Mucosa of rectum (tissue), 2 donors: ENCODE results near the gene KRTAP10-1.

Experiments used
- H3K27ac ChIP-seq, 2 donors: one replicate each; pipeline ENCODE4 v1.7.0; 2013; ENCODE audit warnings: inconsistent platforms in 2 of 2, low read depth in 2 of 2, low read length in 2 of 2
- H3K27me3 ChIP-seq, 2 donors: one replicate each; pipeline ENCODE4 v1.7.0; 2013; ENCODE audit warnings: low read length in 2 of 2; ENCODE audit not compliant: control insufficient read depth in 2 of 2, insufficient read depth in 2 of 2
- H3K36me3 ChIP-seq, 2 donors: one replicate each; pipeline ENCODE4 v1.7.0; 2013; ENCODE audit warnings: low read length in 2 of 2; ENCODE audit not compliant: control insufficient read depth in 2 of 2, insufficient read depth in 2 of 2
- H3K4me1 ChIP-seq, 2 donors: one replicate each; pipeline ENCODE4 v1.7.0; 2013; ENCODE audit warnings: low read length in 2 of 2, mild to moderate bottlenecking in 1 of 2; ENCODE audit not compliant: control insufficient read depth in 2 of 2, insufficient read depth in 2 of 2
- H3K4me3 ChIP-seq, 2 donors: one replicate each; pipeline ENCODE4 v1.7.0; 2013; ENCODE audit warnings: low read length in 2 of 2
- H3K9ac ChIP-seq, 2 donors: one replicate each; pipeline ENCODE4 v1.7.0; 2013; ENCODE audit warnings: low read length in 2 of 2, low read depth in 1 of 2, mild to moderate bottlenecking in 1 of 2
- H3K9me3 ChIP-seq, 2 donors: one replicate each; pipeline ENCODE4 v1.7.0; 2013; ENCODE audit warnings: low read length in 2 of 2; ENCODE audit not compliant: control insufficient read depth in 2 of 2
- donor health status: healthy.
- donor health status: Normal muscosa, but diverticular disease.

The KRTAP10-1 gene

GRCh38 chr21:44521301-44521927 is 18.6 kb downstream of the KRTAP10-1 start:
- H3K4me1 ChIP-seq, result no peaks in the 10 kb centered on the region
- H3K36me3 ChIP-seq, result no peaks in the 10 kb centered on the region
- H3K27ac ChIP-seq, result no peak overlapping the region
- no peaks in the 10 kb centered on the region for H3K27me3 ChIP-seq
- no peak overlapping the region for H3K4me3 ChIP-seq
- H3K9me3 ChIP-seq, result no peaks in the 10 kb centered on the region
- H3K9ac ChIP-seq, result no peak overlapping the region

GRCh38 chr21:44520326-44521300 is 19.4 kb downstream of the KRTAP10-1 start:
- no peak overlapping the region for H3K9ac ChIP-seq

GRCh38 chr21:44519346-44520325 is 20.4 kb downstream of the KRTAP10-1 start:
- Histone ChIP-seq H3K4me3 (no peak overlapping the region), H3K4me1 (no peaks in the 10 kb centered on the region), H3K36me3 (no peaks in the 10 kb centered on the region), H3K9ac (no peak overlapping the region), H3K27ac (no peak overlapping the region), H3K9me3 (no peaks in the 10 kb centered on the region), H3K27me3 (no peaks in the 10 kb centered on the region)

More at GRCh38 chr21:44520326-44521300, 19.4 kb downstream of the KRTAP10-1 start:
- Histone ChIP-seq H3K27me3 (no peaks in the 10 kb centered on the region), H3K4me1 (no peaks in the 10 kb centered on the region), H3K4me3 (no peak overlapping the region), H3K9me3 (no peaks in the 10 kb centered on the region), H3K36me3 (no peaks in the 10 kb centered on the region), H3K27ac (no peak overlapping the region)

GRCh38 chr21:44518686-44519085 is 21.3 kb downstream of the KRTAP10-1 start:
- Histone ChIP-seq H3K36me3 (no peaks in the 10 kb centered on the region), H3K27me3 (no peaks in the 10 kb centered on the region), H3K9ac (no peak overlapping the region), H3K9me3 (no peaks in the 10 kb centered on the region), H3K4me1 (no peaks in the 10 kb centered on the region), H3K4me3 (no peak overlapping the region), H3K27ac (no peak overlapping the region)

- Histone ChIP-seq H3K9ac (no peak overlapping the region), H3K27me3 (no peaks in the 10 kb centered on the region), H3K4me1 (no peaks in the 10 kb centered on the region), H3K4me3 (no peak overlapping the region), H3K36me3 (no peaks in the 10 kb centered on the region), H3K9me3 (no peaks in the 10 kb centered on the region), H3K27ac (no peak overlapping the region)
Observed at GRCh38 chr21:44517175-44517899, 22.7 kb downstream of the KRTAP10-1 start.

- Histone ChIP-seq H3K9me3 (no peaks in the 10 kb centered on the region), H3K27ac (no peak overlapping the region), H3K9ac (no peak overlapping the region), H3K36me3 (no peaks in the 10 kb centered on the region), H3K27me3 (no peaks in the 10 kb centered on the region), H3K4me1 (no peaks in the 10 kb centered on the region), H3K4me3 (no peak overlapping the region)
Observed at GRCh38 chr21:44516828-44517174, 23.2 kb downstream of the KRTAP10-1 start.

GRCh38 chr21:44516342-44516741 is 23.7 kb downstream of the KRTAP10-1 start:
- Histone ChIP-seq H3K4me3 (no peak overlapping the region), H3K27me3 (peaks cover 0 to 1% of the 10 kb centered on the region in 2 donors), H3K9ac (no peak overlapping the region), H3K4me1 (no peaks in the 10 kb centered on the region), H3K9me3 (no peaks in the 10 kb centered on the region), H3K27ac (no peak overlapping the region), H3K36me3 (no peaks in the 10 kb centered on the region)

GRCh38 chr21:44515359-44516165 is 24.4 kb downstream of the KRTAP10-1 start:
- Histone ChIP-seq H3K27ac (no peak overlapping the region), H3K27me3 (peaks cover 0 to 5% of the 10 kb centered on the region in 2 donors), H3K4me3 (no peak overlapping the region), H3K4me1 (no peaks in the 10 kb centered on the region), H3K9me3 (no peaks in the 10 kb centered on the region), H3K36me3 (no peaks in the 10 kb centered on the region), H3K9ac (no peak overlapping the region)
